KOPT-K1 (cell line): Measurements from ENCODE around the gene PLD6.

Experiments
- H3K27ac ChIP-seq: fragments of 200-600 bp; sonication (generic); 2 replicates; pipeline ENCODE4 v1.5.1; 2016; ENCODE audit warnings: antibody characterized with exemption, mild to moderate bottlenecking, low read depth, low read length; ENCODE audit not compliant: poor library complexity, severe bottlenecking
- H3K36me3 ChIP-seq: fragments of 200-600 bp; sonication (generic); 2 replicates; pipeline ENCODE4 v1.5.1; 2017; ENCODE audit warnings: antibody characterized with exemption, mild to moderate bottlenecking, low read length, moderate library complexity; ENCODE audit not compliant: insufficient read depth
- H3K9me3 ChIP-seq: fragments of 200-600 bp; sonication (generic); 2 replicates; pipeline ENCODE4 v1.5.1; 2017; ENCODE audit warnings: antibody characterized with exemption, low read length, mild to moderate bottlenecking; ENCODE audit not compliant: insufficient read depth, poor library complexity, severe bottlenecking

Gene PLD6

GRCh38 chr17:17151962-17152361, 54.2 kb downstream of the PLD6 start:
- peaks cover 95% of the 10 kb centered on the region for H3K36me3 ChIP-seq
- H3K27ac ChIP-seq: no peak overlapping the region

GRCh38 chr17:17151541-17151940, 54.6 kb downstream of the PLD6 start:
- H3K9me3 ChIP-seq: no peaks in the 10 kb centered on the region
- H3K36me3 ChIP-seq: peaks cover 95% of the 10 kb centered on the region
- H3K27ac ChIP-seq: no peak overlapping the region

More at GRCh38 chr17:17151962-17152361, 54.2 kb downstream of the PLD6 start:
- H3K9me3 ChIP-seq: no peaks in the 10 kb centered on the region

- H3K27ac ChIP-seq: no peak overlapping the region
Observed at GRCh38 chr17:17151055-17151454, 55.1 kb downstream of the PLD6 start.

More at GRCh38 chr17:17151055-17151454, 55.1 kb downstream of the PLD6 start:
- Histone ChIP-seq H3K36me3 (peaks cover 95% of the 10 kb centered on the region), H3K9me3 (no peaks in the 10 kb centered on the region)
